Endothelial cell of umbilical vein (primary cell): Measurements from ENCODE around the gene B3GNT3. TPM values are rescaled to one million over a fixed set of nuclear protein-coding genes. Genes with fewer than 3 reads are reported as not detected.

ENCODE experiments used
- BruUV-seq: library from RNA; stranded (reverse); fragments of 400-500 nt; replicated peaks from 2 replicates; lab custom pipeline; 2021; lab: Mats Ljungman, UMichigan
- CTCF ChIA-PET: fragments of 300-600, 350-600 bp; sonication (Branson Sonifier 250); formaldehyde crosslinking; loops from one replicate; lab custom pipeline; 2021; ENCODE audit warnings: antibody characterized with exemption, inconsistent platforms; lab: Charles Lee
- POLR2A ChIA-PET: fragments of 300-600, 350-600 bp; sonication (Branson Sonifier 250); formaldehyde crosslinking; loops from one replicate; lab custom pipeline; 2021; ENCODE audit warnings: antibody characterized with exemption, inconsistent platforms; lab: Charles Lee
- DNase-seq: peaks from one replicate; pipeline ENCODE4 v3.0.0-alpha.2; 2011; ENCODE audit warnings: low read depth, low spot score
- FAIRE-seq: peaks from 2 replicates; lab custom pipeline; 2011; peaks lifted over from hg19 to GRCh38; lab: Jason Lieb, UNC
- H2AFZ ChIP-seq: 2 replicates; pipeline ENCODE4 v1.6.0; 2012; ENCODE audit warnings: low read depth, low read length, control low read depth, inconsistent platforms
- H3K27ac ChIP-seq: 2 replicates; pipeline ENCODE4 v1.5.1; 2011; ENCODE audit warnings: low read depth, mild to moderate bottlenecking, control low read depth, low read length, moderate library complexity; ENCODE audit not compliant: insufficient read depth
- H3K27me3 ChIP-seq, 2 experiments: 2 replicates each; pipeline versions ENCODE4 v1.6.0 to v1.6.1; 2011; ENCODE audit warnings: low read length in 2 of 2, mixed read lengths in 1 of 2; ENCODE audit not compliant: control insufficient read depth in 2 of 2, insufficient read depth in 2 of 2
- H3K36me3 ChIP-seq, 2 experiments: 2 replicates in 1 of 2; 3 replicates in 1 of 2; pipeline ENCODE4 v1.5.1; 2011; ENCODE audit warnings: low read length in 2 of 2, mild to moderate bottlenecking in 1 of 2, moderate library complexity in 1 of 2; ENCODE audit not compliant: control insufficient read depth in 2 of 2, insufficient read depth in 2 of 2; ENCODE audit errors: extremely low read depth in 1 of 2
- H3K4me1 ChIP-seq: 3 replicates; pipeline ENCODE4 v1.5.1; 2011; ENCODE audit warnings: mild to moderate bottlenecking, low read length; ENCODE audit not compliant: control insufficient read depth, insufficient read depth; ENCODE audit errors: extremely low read depth
- H3K4me2 ChIP-seq: 2 replicates; pipeline ENCODE4 v1.6.1; 2011; ENCODE audit warnings: low read length, control low read depth, mixed read lengths; ENCODE audit not compliant: insufficient read depth
- H3K4me3 ChIP-seq, 3 experiments: fragments of 200-600 bp in 1 of 3; sonication (generic), shearing (Covaris generic) in 1 of 3; replicated peaks in 1 of 3; 2 replicates each; pipeline ENCODE4 v1.5.1; 2011 to 2016; ENCODE audit warnings: control low read depth in 3 of 3, low read length in 3 of 3, mild to moderate bottlenecking in 2 of 3, inconsistent platforms in 1 of 3, low read depth in 1 of 3, moderate library complexity in 1 of 3; ENCODE audit not compliant: insufficient read depth in 1 of 3
- H3K79me2 ChIP-seq: 2 replicates; pipeline ENCODE4 v1.6.0; 2012; ENCODE audit warnings: low read length, inconsistent platforms; ENCODE audit not compliant: control insufficient read depth, insufficient read depth
- H3K9ac ChIP-seq: replicated peaks from 2 replicates; pipeline ENCODE3; 2011; ENCODE audit warnings: low read length, control low read depth; ENCODE audit not compliant: insufficient read depth; ENCODE audit errors: extremely low read depth
- H3K9me1 ChIP-seq: replicated peaks from 3 replicates; pipeline ENCODE4 v1.6.0; 2011; ENCODE audit warnings: mild to moderate bottlenecking, low read length; ENCODE audit not compliant: control insufficient read depth, insufficient read depth; ENCODE audit errors: extremely low read depth
- H3K9me3 ChIP-seq: replicated peaks from 2 replicates; pipeline ENCODE4 v1.5.1; 2012; ENCODE audit warnings: low read length, inconsistent platforms; ENCODE audit not compliant: control insufficient read depth, insufficient read depth
- H4K20me1 ChIP-seq: replicated peaks from 2 replicates; pipeline ENCODE3; 2011; ENCODE audit warnings: mild to moderate bottlenecking, low read length; ENCODE audit not compliant: control insufficient read depth, insufficient read depth; ENCODE audit errors: extremely low read depth
- CTCF ChIP-seq, 2 donors: IDR thresholded peaks; 1 replicate in 1 of 2; 2 replicates in 1 of 2; pipeline ENCODE4 v1.5.1; 2011; ENCODE audit warnings: low read length in 2 of 2, mild to moderate bottlenecking in 2 of 2, moderate library complexity in 2 of 2, control low read depth in 1 of 2, inconsistent platforms in 1 of 2, low read depth in 1 of 2; ENCODE audit not compliant: insufficient read depth in 1 of 2; ENCODE audit errors: extremely low read depth in 1 of 2
- EZH2 ChIP-seq: IDR thresholded peaks from 2 replicates; pipeline ENCODE4 v1.6.1; 2012; ENCODE audit warnings: borderline replicate concordance, low read depth, mild to moderate bottlenecking, moderate library complexity, low read length, inconsistent platforms; ENCODE audit not compliant: severe bottlenecking
- FOS ChIP-seq: IDR thresholded peaks from 2 replicates; pipeline ENCODE4 v1.6.1; 2011; ENCODE audit warnings: mild to moderate bottlenecking, low read length, moderate library complexity, borderline replicate concordance; ENCODE audit not compliant: insufficient read depth
- GATA2 ChIP-seq: IDR thresholded peaks from 2 replicates; pipeline ENCODE4 v1.7.0; 2011; ENCODE audit warnings: low read depth, mild to moderate bottlenecking, moderate library complexity, mixed read lengths, low read length; ENCODE audit not compliant: insufficient read length, insufficient read depth
- JUN ChIP-seq: IDR thresholded peaks from 2 replicates; pipeline ENCODE4 v1.6.1; 2011; ENCODE audit warnings: borderline replicate concordance, low read depth; ENCODE audit not compliant: insufficient read length, insufficient read depth
- MYC ChIP-seq: IDR thresholded peaks from one replicate; pipeline ENCODE4 v1.6.1; 2011; ENCODE audit warnings: mild to moderate bottlenecking, low read depth, low read length
- POLR2A ChIP-seq: IDR thresholded peaks from 2 replicates; pipeline ENCODE4 v1.6.1; 2012; ENCODE audit warnings: low read depth, mild to moderate bottlenecking, control low read depth, low read length
- POLR2AphosphoS5 ChIP-seq: IDR thresholded peaks from 2 replicates; pipeline ENCODE4 v1.6.1; 2012; ENCODE audit warnings: low read depth, mild to moderate bottlenecking, control low read depth, low read length, moderate library complexity; ENCODE audit not compliant: insufficient read depth
- dilution Hi-C: fragments of 300-500 bp; cut with MboI; formaldehyde crosslinking; loops from one replicate; pipeline ENCODE4 v1.15.0; 2019; ENCODE audit warnings: low sequenced_read_pairs; ENCODE audit not compliant: extremely low pct_ligation_motif_present
- intact Hi-C: fragments of 100-400 bp; cut with micrococcal nuclease; formaldehyde crosslinking; loops from one replicate; pipeline ENCODE4 v1.10.0; 2022
- polyA plus RNA-seq, 4 experiments: library from polyadenylated mRNA; depleted of rRNA in 3 of 4; stranded (reverse) in 3 of 4; unstranded in 1 of 4; fragments of >200 nt; gene quantifications; 2 replicates each; pipeline versions ENCODE4 v1.2.1 to v1.2.3, GENCODE V29; 2011 to 2012; ENCODE audit warnings: missing spikeins in 1 of 4
- total RNA-seq: library from RNA; stranded (reverse); gene quantifications from 2 replicates; pipeline ENCODE4 v1.2.3, GENCODE V29; 2021
- TF ChIP-seq, protein P1 (sequence below): IDR thresholded peaks from 2 replicates; pipeline ENCODE4 v1.6.1; 2011; ENCODE audit not compliant: insufficient read depth, insufficient read length

Gene B3GNT3
- total and polyA plus RNA-seq, 2 donors (not counting 3 experiments of a cell fraction or from before 2014, with no cell fraction given): 0.10 TPM; not detected in 1

DNA sequence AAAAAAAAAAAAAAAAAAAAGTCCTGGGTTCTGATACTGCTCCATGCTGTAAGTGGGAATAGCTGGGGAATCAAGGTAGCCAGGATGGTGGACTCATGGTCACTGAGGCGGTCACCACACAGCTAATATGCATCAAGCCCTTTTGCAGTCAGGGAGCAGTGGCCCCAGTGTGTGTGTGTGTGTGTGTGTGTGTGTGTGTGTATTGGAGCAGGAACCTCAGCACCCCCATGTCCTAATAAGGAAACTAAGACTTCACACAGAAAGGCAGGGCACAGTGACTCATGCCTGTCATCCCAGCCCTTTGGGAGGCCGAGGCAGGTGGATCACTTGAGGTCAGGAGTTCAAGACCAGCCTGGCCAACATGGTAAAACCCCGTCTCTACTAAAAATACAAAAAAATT is 12.0 kb downstream of the B3GNT3 start:
- Histone ChIP-seq H3K27me3 (no peaks in the 10 kb centered on the region), H3K36me3 (no peaks in the 10 kb centered on the region), H3K9me3 (no peaks in the 10 kb centered on the region), H3K4me2 (no peak overlapping the region), H2AFZ (no peak overlapping the region), H3K9me1 (no peaks in the 10 kb centered on the region), H3K4me1 (no peaks in the 10 kb centered on the region), H3K27ac (no peak overlapping the region), H3K79me2 (no peaks in the 10 kb centered on the region), H3K4me3 (no peak overlapping the region), H3K9ac (no peak overlapping the region), H4K20me1 (no peaks in the 10 kb centered on the region)
- CTCF ChIA-PET: no interaction called here
- POLR2A ChIA-PET: interaction anchor here (0.7 kb wide), 1 partner anchor 53 kb away, joined by 4 read pairs; no protein-coding TSS in a partner anchor
- DNase-seq: no peak
- FAIRE-seq: no peak
- TF ChIP-seq MYC: no peak
- dilution Hi-C loops (no loop called here), intact Hi-C loops (no loop called here)
- BruUV-seq: no TSS peak

- TF ChIP-seq GATA2 (no peak), CTCF (IDR thresholded peaks at IDR 0.05; ENCODE audit: extremely low read depth in 1 of 2, insufficient read depth in 1 of 2, low read depth in 1 of 2, low read length in 2 of 2) (no peak), POLR2AphosphoS5 (no peak), EZH2 (no peak), JUN (no peak), MYC (no peak), POLR2A (no peak), FOS (no peak)
- TF ChIP-seq, protein P1, sequence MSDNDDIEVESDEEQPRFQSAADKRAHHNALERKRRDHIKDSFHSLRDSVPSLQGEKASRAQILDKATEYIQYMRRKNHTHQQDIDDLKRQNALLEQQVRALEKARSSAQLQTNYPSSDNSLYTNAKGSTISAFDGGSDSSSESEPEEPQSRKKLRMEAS: no peak
These were observed 12.9 kb downstream of the B3GNT3 start for GRCh38 chr19:17807731-17808316.

More at GRCh38 chr19:17807731-17808316, 12.9 kb downstream of the B3GNT3 start:
- intact Hi-C loops: no loop called here
- DNase-seq (no peak), FAIRE-seq (no peak)
- Histone ChIP-seq H3K9me3 (no peaks in the 10 kb centered on the region), H3K79me2 (no peaks in the 10 kb centered on the region), H3K27me3 (no peaks in the 10 kb centered on the region), H3K36me3 (no peaks in the 10 kb centered on the region), H3K4me1 (no peaks in the 10 kb centered on the region), H3K4me2 (no peak overlapping the region), H3K27ac (no peak overlapping the region), H3K9me1 (no peaks in the 10 kb centered on the region), H3K4me3 (no peak overlapping the region), H4K20me1 (no peaks in the 10 kb centered on the region), H3K9ac (no peak overlapping the region), H2AFZ (no peak overlapping the region)
- ChIA-PET CTCF (no interaction called here), POLR2A (no interaction called here)
- dilution Hi-C loops: no loop called here
- no TSS peak for BruUV-seq
